CD4-positive, alpha-beta T cell (primary cell): ENCODE measurements around the gene OPRM1. TPM values are rescaled to one million over a fixed set of nuclear protein-coding genes. Genes with fewer than 3 reads are reported as not detected.

ENCODE experiments used
- ATAC-seq: fragments of 200-7000 bp; cut with Tn5 transposase; one replicate; pipeline ENCODE4 v1.10.0; 2022; ENCODE audit warnings: mild to moderate bottlenecking; ENCODE audit not compliant: poor library complexity
- CTCF ChIA-PET: fragments of 350-600 bp; sonication (Branson Sonifier 250); formaldehyde crosslinking; loops from one replicate; lab custom pipeline; 2021; ENCODE audit warnings: antibody characterized with exemption, inconsistent platforms; lab: Charles Lee
- POLR2A ChIA-PET: fragments of 350-600 bp; sonication (Branson Sonifier 250); formaldehyde crosslinking; loops from one replicate; lab custom pipeline; 2021; ENCODE audit warnings: antibody characterized with exemption, inconsistent platforms; lab: Charles Lee
- DNase-seq, 14 experiments: peaks; one replicate each; pipeline ENCODE4 v3.0.0-alpha.2; 2013 to 2020; ENCODE audit warnings: mixed read lengths in 2 of 14
- H3K27ac ChIP-seq, 2 donors: one replicate each; pipeline versions ENCODE4 v1.5.1 to v1.7.0; 2013; ENCODE audit warnings: low read length in 2 of 2, low read depth in 1 of 2, mild to moderate bottlenecking in 1 of 2
- H3K27me3 ChIP-seq, 2 experiments: 1 replicate in 1 of 2; 2 replicates in 1 of 2; pipeline versions ENCODE4 v1.6.1 to v1.7.0; 2013; ENCODE audit warnings: low read length in 2 of 2, control low read depth in 1 of 2, mild to moderate bottlenecking in 1 of 2, moderate library complexity in 1 of 2; ENCODE audit not compliant: insufficient read depth in 2 of 2, control insufficient read depth in 1 of 2
- H3K36me3 ChIP-seq: one replicate; pipeline ENCODE4 v1.6.1; 2013; ENCODE audit warnings: low read length, control low read depth; ENCODE audit not compliant: insufficient read depth
- H3K4me1 ChIP-seq: one replicate; pipeline ENCODE4 v1.6.1; 2013; ENCODE audit warnings: low read length, control low read depth; ENCODE audit not compliant: insufficient read depth
- H3K4me3 ChIP-seq: one replicate; pipeline ENCODE4 v1.5.1; 2013; ENCODE audit warnings: mild to moderate bottlenecking, low read length, moderate library complexity
- H3K9me3 ChIP-seq, 2 experiments: 1 replicate in 1 of 2; 2 replicates in 1 of 2; pipeline versions ENCODE4 v1.6.1 to v1.7.0; 2013; ENCODE audit warnings: low read length in 2 of 2, mild to moderate bottlenecking in 2 of 2, control low read depth in 1 of 2, moderate library complexity in 1 of 2; ENCODE audit not compliant: control insufficient read depth in 1 of 2, insufficient read depth in 1 of 2
- H3K27ac Mint-ChIP-seq: one replicate; pipeline ENCODE4 v1.8.0; 2020; ENCODE audit warnings: mixed read lengths
- H3K27me3 Mint-ChIP-seq: one replicate; pipeline ENCODE4 v1.8.0; 2021; ENCODE audit warnings: mixed read lengths
- H3K36me3 Mint-ChIP-seq: one replicate; pipeline ENCODE4 v1.8.0; 2021; ENCODE audit warnings: low read depth, mixed read lengths
- H3K4me1 Mint-ChIP-seq: one replicate; pipeline ENCODE4 v1.8.0; 2021; ENCODE audit warnings: low read depth, mixed read lengths
- H3K4me3 Mint-ChIP-seq: one replicate; pipeline ENCODE4 v1.8.0; 2020; ENCODE audit warnings: mild to moderate bottlenecking, mixed read lengths
- H3K9me3 Mint-ChIP-seq: one replicate; pipeline ENCODE4 v1.8.0; 2020; ENCODE audit warnings: mixed read lengths
- CTCF ChIP-seq: fragments of 200-600 bp; IDR thresholded peaks from one replicate; pipeline ENCODE4 v1.8.0; 2022; ENCODE audit warnings: antibody characterized with exemption, mild to moderate bottlenecking
- intact Hi-C, 2 experiments: fragments of 100-400 bp; cut with DNase I in 1 of 2; cut with micrococcal nuclease in 1 of 2; formaldehyde crosslinking; loops; one replicate each; pipeline versions ENCODE4 v1.15.1 to v1.9.0; 2023 to 2025; cut with DNase I, micrococcal nuclease
- total RNA-seq, 174 experiments: library from RNA in 2 of 174; stranded (reverse) in 2 of 174; gene quantifications; one replicate each; pipeline ENCODE4 v1.2.3 and lab custom pipeline; 2021 to 2026

Gene OPRM1
- total RNA-seq, 2 experiments from 2014 or later: not detected

- no peak overlapping the region for H3K4me3 ChIP-seq
- H3K27ac ChIP-seq: no peak overlapping the region
- intact Hi-C loops: loop anchor here in 1 of 2 experiments (1.0 kb wide), 1 partner anchor 42 kb away; no protein-coding TSS in a partner anchor
- no peaks in the 10 kb centered on the region for H3K9me3 Mint-ChIP-seq
- ChIA-PET POLR2A (interaction anchor here (0.5 kb wide), 1 partner anchor 853 kb away, joined by 3 read pairs; no protein-coding TSS in a partner anchor), CTCF (no interaction called here)
- no peaks in the 10 kb centered on the region for H3K9me3 ChIP-seq
- no peak overlapping the region for H3K4me3 Mint-ChIP-seq
- no peaks in the 10 kb centered on the region for H3K4me1 Mint-ChIP-seq
- ATAC-seq (no peak), DNase-seq (no peak)
- H3K27ac Mint-ChIP-seq: no peak overlapping the region
- no peaks in the 10 kb centered on the region for H3K4me1 ChIP-seq
- H3K27me3 ChIP-seq: no peaks in the 10 kb centered on the region
- TF ChIP-seq CTCF: no peak
- peaks cover 14% of the 10 kb centered on the region for H3K27me3 Mint-ChIP-seq
- H3K36me3 ChIP-seq: no peaks in the 10 kb centered on the region
- no peaks in the 10 kb centered on the region for H3K36me3 Mint-ChIP-seq
Observed at GRCh38 chr6:154058963-154059680, 20.1 kb downstream of the OPRM1 start.

- no peak overlapping the region for H3K27ac ChIP-seq
- no peak for TF ChIP-seq CTCF
- H3K9me3 ChIP-seq: no peaks in the 10 kb centered on the region
- intact Hi-C loops: loop anchor here (1.0 kb wide), 2 partner anchors 20 to 21 kb away; no protein-coding TSS in a partner anchor
- no peaks in the 10 kb centered on the region for H3K9me3 Mint-ChIP-seq
- H3K4me3 ChIP-seq: no peak overlapping the region
- no peaks in the 10 kb centered on the region for H3K27me3 ChIP-seq
- no peaks in the 10 kb centered on the region for H3K4me1 Mint-ChIP-seq
- DNase-seq (no peak), ATAC-seq (no peak)
- ChIA-PET POLR2A (no interaction called here), CTCF (no interaction called here)
- no peak overlapping the region for H3K4me3 Mint-ChIP-seq
- no peak overlapping the region for H3K27ac Mint-ChIP-seq
- H3K36me3 Mint-ChIP-seq: no peaks in the 10 kb centered on the region
- H3K27me3 Mint-ChIP-seq: peaks cover 14% of the 10 kb centered on the region
- no peaks in the 10 kb centered on the region for H3K36me3 ChIP-seq
- H3K4me1 ChIP-seq: no peaks in the 10 kb centered on the region
Observed at GRCh38 chr6:154060076-154060475, 21.0 kb downstream of the OPRM1 start.

GRCh38 chr6:154070041-154070440 is 31.0 kb downstream of the OPRM1 start:
- Histone ChIP-seq H3K9me3 (no peaks in the 10 kb centered on the region), H3K4me3 (no peak overlapping the region), H3K27ac (no peak overlapping the region), H3K36me3 (no peaks in the 10 kb centered on the region), H3K4me1 (no peaks in the 10 kb centered on the region), H3K27me3 (peaks cover 0 to 4% of the 10 kb centered on the region in 2 experiments)
- H3K9me3 Mint-ChIP-seq: no peaks in the 10 kb centered on the region
- POLR2A ChIA-PET: no interaction called here
- CTCF ChIA-PET: no interaction called here
- intact Hi-C loops: no loop called here
- H3K36me3 Mint-ChIP-seq: no peaks in the 10 kb centered on the region
- H3K4me3 Mint-ChIP-seq: no peak overlapping the region
- H3K27ac Mint-ChIP-seq: no peak overlapping the region
- TF ChIP-seq CTCF: no peak
- no peak for ATAC-seq
- DNase-seq: no peak
- H3K4me1 Mint-ChIP-seq: no peaks in the 10 kb centered on the region
- H3K27me3 Mint-ChIP-seq: peaks cover 25% of the 10 kb centered on the region
